ENCODE measurements around the gene DCDC2. TPM values are rescaled to one million over a fixed set of nuclear protein-coding genes. Genes with fewer than 3 reads are reported as not detected.
"Not testable (repeated sequence)": the region's sequence is repeated elsewhere in the genome, so short reads cannot be mapped to it uniquely, and the experiment has no call there.

The DCDC2 gene
- total RNA-seq, 4 donors from 2014 or later: not detected

DNA sequence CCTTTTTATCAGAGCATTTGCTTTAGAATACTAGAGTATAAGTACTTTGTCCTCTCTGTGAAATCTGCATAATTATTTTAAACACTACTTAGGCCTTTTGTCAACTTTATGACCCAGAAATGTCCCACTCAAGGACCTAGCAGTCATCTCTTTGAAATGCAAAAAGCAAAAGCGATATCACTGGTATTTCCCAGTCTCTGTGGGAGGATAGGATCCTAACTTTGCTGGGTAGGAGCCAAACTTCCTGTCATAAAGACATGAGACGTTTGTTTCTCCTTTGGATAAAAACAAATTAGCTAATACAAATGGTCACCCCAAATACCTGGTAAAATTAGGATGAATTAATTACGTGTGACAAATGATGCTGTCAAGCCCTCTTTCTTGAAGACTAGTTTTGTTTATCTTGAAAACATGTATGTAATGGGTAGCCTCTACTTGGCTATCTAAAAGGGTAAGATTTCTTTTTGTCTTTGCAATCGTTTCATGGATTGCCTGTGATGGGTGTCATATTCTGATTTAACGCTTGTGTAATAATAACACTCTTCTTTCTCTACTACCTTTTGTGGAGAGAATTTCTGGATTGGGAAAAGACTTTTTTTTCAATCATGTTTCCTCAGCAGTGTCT is 36.2 kb downstream of the DCDC2 start:
- Histone ChIP-seq H3K27ac (no peak overlapping the region), H3K9me3 (no peaks in the 10 kb centered on the region), H3K36me3 (no peaks in the 10 kb centered on the region), H3K4me1 (no peaks in the 10 kb centered on the region), H3K4me3 (no peak overlapping the region), H3K27me3 (no peaks in the 10 kb centered on the region)
- 38 to 47% methylated on average over 5 of the region's 5 CpGs for WGBS, 2 donors
- no peak for TF ChIP-seq POLR2A (IDR thresholded peaks at IDR 0.05)
- TF ChIP-seq EP300 (IDR thresholded peaks at IDR 0.05): no peak
- TF ChIP-seq, protein P1, sequence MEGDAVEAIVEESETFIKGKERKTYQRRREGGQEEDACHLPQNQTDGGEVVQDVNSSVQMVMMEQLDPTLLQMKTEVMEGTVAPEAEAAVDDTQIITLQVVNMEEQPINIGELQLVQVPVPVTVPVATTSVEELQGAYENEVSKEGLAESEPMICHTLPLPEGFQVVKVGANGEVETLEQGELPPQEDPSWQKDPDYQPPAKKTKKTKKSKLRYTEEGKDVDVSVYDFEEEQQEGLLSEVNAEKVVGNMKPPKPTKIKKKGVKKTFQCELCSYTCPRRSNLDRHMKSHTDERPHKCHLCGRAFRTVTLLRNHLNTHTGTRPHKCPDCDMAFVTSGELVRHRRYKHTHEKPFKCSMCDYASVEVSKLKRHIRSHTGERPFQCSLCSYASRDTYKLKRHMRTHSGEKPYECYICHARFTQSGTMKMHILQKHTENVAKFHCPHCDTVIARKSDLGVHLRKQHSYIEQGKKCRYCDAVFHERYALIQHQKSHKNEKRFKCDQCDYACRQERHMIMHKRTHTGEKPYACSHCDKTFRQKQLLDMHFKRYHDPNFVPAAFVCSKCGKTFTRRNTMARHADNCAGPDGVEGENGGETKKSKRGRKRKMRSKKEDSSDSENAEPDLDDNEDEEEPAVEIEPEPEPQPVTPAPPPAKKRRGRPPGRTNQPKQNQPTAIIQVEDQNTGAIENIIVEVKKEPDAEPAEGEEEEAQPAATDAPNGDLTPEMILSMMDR (IDR thresholded peaks at IDR 0.05): no peak
- DNase-seq (ENCODE audit: low spot score in 2 of 2): no peak

DNA sequence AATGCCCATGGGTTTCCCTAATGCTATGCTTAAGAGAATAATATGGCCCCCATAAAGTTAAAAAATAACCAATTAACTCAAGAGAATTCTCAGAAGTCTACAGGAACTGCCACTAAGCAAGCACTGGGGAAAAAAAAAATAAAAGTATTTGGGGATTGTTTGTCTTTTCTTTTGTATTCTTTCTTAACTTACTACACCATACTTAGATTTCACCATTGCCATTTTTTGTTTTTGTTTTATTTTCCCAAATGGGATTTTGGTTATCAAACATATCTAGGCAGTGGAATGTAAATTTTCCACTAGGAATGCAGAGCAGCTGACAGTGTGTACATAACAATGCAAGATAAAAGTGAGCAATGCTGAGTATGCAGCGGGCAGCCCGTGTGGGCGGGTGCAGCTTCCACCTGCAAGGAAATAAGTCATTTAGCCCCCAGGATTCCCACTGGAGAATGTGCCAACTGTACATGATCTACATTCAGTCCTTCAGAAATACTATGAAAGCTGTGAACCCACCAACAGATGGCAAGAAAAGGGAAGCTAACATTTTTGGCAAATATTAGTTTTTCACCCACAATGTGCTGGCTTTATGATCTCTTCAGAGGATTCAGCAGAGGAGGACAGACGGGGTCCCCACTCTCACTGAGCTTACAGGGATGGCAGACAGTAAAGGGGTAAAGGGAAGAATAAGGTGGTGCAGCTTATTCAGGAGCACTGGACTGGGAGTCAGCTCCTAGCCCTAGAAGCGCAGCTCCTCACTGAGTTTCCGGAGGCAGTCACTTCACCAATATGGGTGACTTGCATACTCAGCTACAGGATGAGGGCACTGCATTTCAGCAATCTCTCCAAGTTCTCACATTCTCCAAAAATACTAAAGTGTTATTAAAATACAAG is 44.4 kb downstream of the DCDC2 start:
- H3K27me3 ChIP-seq: no peaks in the 10 kb centered on the region
- no peak for DNase-seq (ENCODE audit: low spot score in 2 of 2)
- no peaks in the 10 kb centered on the region for H3K4me1 ChIP-seq
- WGBS, 2 donors: 34 to 44% methylated on average over 6 of the region's 6 CpGs
- peaks cover 0 to 11% (median 0%) of the 10 kb centered on the region in 4 donors for H3K9me3 ChIP-seq
- H3K36me3 ChIP-seq: no peaks in the 10 kb centered on the region
- no peak overlapping the region for H3K4me3 ChIP-seq
- no peak overlapping the region for H3K27ac ChIP-seq
- TF ChIP-seq EP300 (IDR thresholded peaks at IDR 0.05): no peak
- TF ChIP-seq, protein P1 (IDR thresholded peaks at IDR 0.05): no peak
- no peak for TF ChIP-seq POLR2A (IDR thresholded peaks at IDR 0.05)

DNA sequence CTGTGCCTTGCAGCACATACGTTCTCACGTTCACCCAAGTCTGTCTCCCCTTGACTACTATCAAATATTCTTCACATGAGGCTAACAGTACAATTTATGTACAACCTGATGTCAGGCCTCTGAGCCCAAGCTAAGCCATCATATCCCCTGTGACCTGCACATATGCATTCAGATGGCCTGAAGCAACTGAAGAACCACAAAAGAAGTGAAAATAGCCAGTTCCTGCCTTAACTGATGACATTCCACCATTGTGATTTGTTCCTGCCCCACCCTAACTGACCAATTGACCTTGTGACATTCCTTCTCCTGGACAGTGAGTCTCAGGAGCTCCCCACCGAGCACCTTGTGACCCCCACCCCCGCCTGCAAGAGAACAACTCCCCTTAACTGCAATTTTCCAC is 46.1 kb downstream of the DCDC2 start:
- H3K27ac ChIP-seq; H3K36me3 ChIP-seq; DNase-seq (ENCODE audit: low spot score in 2 of 2); H3K4me1 ChIP-seq; H3K4me3 ChIP-seq; H3K27me3 ChIP-seq: not testable (repeated sequence)
- peaks cover 0 to 11% (median 0%) of the 10 kb centered on the region in 4 donors for H3K9me3 ChIP-seq
- 79 to 91% methylated on average over 4 of the region's 4 CpGs for WGBS, 2 donors

DNA sequence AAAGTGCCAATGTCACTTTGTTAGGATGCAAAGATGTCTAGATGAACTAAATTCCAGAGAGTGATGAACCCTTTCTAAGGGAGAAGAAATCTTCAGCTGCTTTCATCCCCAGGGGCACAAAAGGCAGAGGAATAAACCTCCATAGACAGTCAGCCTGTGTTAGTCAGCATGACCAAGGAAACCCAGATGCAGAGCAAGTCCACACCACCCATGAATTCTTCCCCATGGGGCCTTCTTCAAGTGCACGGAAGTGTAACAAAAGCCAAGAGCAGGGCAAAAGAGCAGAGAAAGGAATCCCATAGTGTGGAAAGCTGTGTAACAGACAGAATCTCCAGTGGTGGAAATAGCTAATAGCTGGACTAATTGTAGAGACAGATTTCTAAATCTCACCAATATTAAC is 50.0 kb downstream of the DCDC2 start:
- 9 to 29% methylated on average over 1 of the region's 1 CpG for WGBS, 2 donors

DNA sequence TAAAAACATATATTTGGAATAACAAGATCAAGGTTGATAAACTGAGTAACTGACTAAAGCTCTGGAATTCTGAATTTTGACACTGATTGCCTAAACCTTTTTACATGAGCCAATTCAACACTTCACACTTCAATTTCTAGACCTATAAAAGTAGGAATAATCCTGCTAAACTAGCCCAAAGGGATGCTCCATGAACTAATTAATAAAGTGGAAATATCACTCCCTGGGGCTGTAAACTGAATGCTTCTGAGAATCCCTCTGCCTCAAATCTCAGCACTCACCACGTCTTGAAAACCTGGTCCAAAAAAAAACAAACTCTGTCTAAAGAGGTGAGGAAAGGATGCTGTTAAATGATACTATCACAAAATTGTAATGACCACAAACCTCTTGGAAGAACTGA is 50.9 kb downstream of the DCDC2 start:
- no peak for DNase-seq (ENCODE audit: low spot score in 2 of 2)
- Histone ChIP-seq H3K27ac (no peak overlapping the region), H3K9me3 (peaks cover 0 to 8% (median 0%) of the 10 kb centered on the region in 4 donors), H3K27me3 (no peaks in the 10 kb centered on the region), H3K4me3 (no peak overlapping the region), H3K4me1 (no peaks in the 10 kb centered on the region), H3K36me3 (no peaks in the 10 kb centered on the region)
- WGBS, 2 donors: 46 to 68% methylated on average over 1 of the region's 1 CpG
- TF ChIP-seq, protein P1 (IDR thresholded peaks at IDR 0.05): no peak
- TF ChIP-seq POLR2A (IDR thresholded peaks at IDR 0.05) (no peak), EP300 (IDR thresholded peaks at IDR 0.05) (no peak)

More for the DNA sequence above, 50.0 kb downstream of the DCDC2 start:
- Histone ChIP-seq H3K9me3 (peaks cover 0 to 11% (median 0%) of the 10 kb centered on the region in 4 donors), H3K4me1 (no peaks in the 10 kb centered on the region), H3K27ac (no peak overlapping the region), H3K36me3 (no peaks in the 10 kb centered on the region), H3K4me3 (no peak overlapping the region), H3K27me3 (no peaks in the 10 kb centered on the region)
- no peak for TF ChIP-seq POLR2A (IDR thresholded peaks at IDR 0.05)
- TF ChIP-seq EP300 (IDR thresholded peaks at IDR 0.05): no peak
- TF ChIP-seq, protein P1 (IDR thresholded peaks at IDR 0.05): no peak
- no peak for DNase-seq (ENCODE audit: low spot score in 2 of 2)

Measured in tibial nerve (tissue), 4 donors.